H9 (cell line): Measurements from ENCODE around the gene TNKS1BP1. TPM values are rescaled to one million over a fixed set of nuclear protein-coding genes. Genes with fewer than 3 reads are reported as not detected.

ENCODE experiments used
- DNase-seq: peaks from one replicate; pipeline ENCODE4 v3.0.0-alpha.2; 2017
- H2AFZ ChIP-seq: one replicate; pipeline ENCODE4 v1.6.1; 2013; ENCODE audit warnings: mild to moderate bottlenecking, low read length, control low read depth, moderate library complexity
- H2AK5ac ChIP-seq: 2 replicates; pipeline ENCODE4 v1.6.1; 2013; ENCODE audit warnings: low read length, control low read depth, mixed read lengths; ENCODE audit not compliant: insufficient read length
- H2BK120ac ChIP-seq: one replicate; pipeline ENCODE4 v1.6.1; 2013; ENCODE audit warnings: low read depth, mild to moderate bottlenecking, low read length, control low read depth, inconsistent platforms; ENCODE audit not compliant: poor library complexity, severe bottlenecking
- H2BK12ac ChIP-seq: 2 replicates; pipeline ENCODE4 v1.6.1; 2013; ENCODE audit warnings: low read length, control low read depth, mixed read lengths, low read depth; ENCODE audit not compliant: insufficient read length
- H2BK15ac ChIP-seq: 2 replicates; pipeline ENCODE4 v1.6.1; 2013; ENCODE audit warnings: low read depth, low read length, control low read depth
- H2BK20ac ChIP-seq: one replicate; pipeline ENCODE4 v1.6.1; 2013; ENCODE audit warnings: low read depth, mild to moderate bottlenecking, low read length, control low read depth, inconsistent platforms; ENCODE audit not compliant: poor library complexity, severe bottlenecking
- H2BK5ac ChIP-seq: 2 replicates; pipeline ENCODE4 v1.6.1; 2013; ENCODE audit warnings: low read length, control low read depth, mixed read lengths; ENCODE audit not compliant: insufficient read length
- H3K14ac ChIP-seq: 2 replicates; pipeline ENCODE4 v1.6.1; 2013; ENCODE audit warnings: low read length, control low read depth; ENCODE audit not compliant: insufficient read depth
- H3K18ac ChIP-seq: 2 replicates; pipeline ENCODE4 v1.6.1; 2013; ENCODE audit warnings: low read depth, mild to moderate bottlenecking, mixed read lengths, low read length, control low read depth; ENCODE audit not compliant: insufficient read length
- H3K23ac ChIP-seq: 2 replicates; pipeline ENCODE4 v1.6.1; 2013; ENCODE audit warnings: low read length, control low read depth, mixed read lengths, low read depth; ENCODE audit not compliant: insufficient read length
- H3K23me2 ChIP-seq: 2 replicates; pipeline ENCODE4 v1.6.1; 2013; ENCODE audit warnings: low read depth, mild to moderate bottlenecking, mixed read lengths, low read length, control low read depth; ENCODE audit not compliant: insufficient read length, poor library complexity, severe bottlenecking
- H3K27ac ChIP-seq: 2 replicates; pipeline ENCODE4 v1.5.1; 2013; ENCODE audit warnings: low read length, control low read depth, mixed read lengths, low read depth; ENCODE audit not compliant: insufficient read length
- H3K27me3 ChIP-seq: 2 replicates; pipeline ENCODE4 v1.6.1; 2013; ENCODE audit warnings: low read length, control low read depth, inconsistent platforms; ENCODE audit not compliant: insufficient read depth
- H3K4ac ChIP-seq: 2 replicates; pipeline ENCODE4 v1.6.1; 2013; ENCODE audit warnings: low read depth, mild to moderate bottlenecking, control low read depth, inconsistent platforms, low read length, moderate library complexity
- H3K4me1 ChIP-seq: 2 replicates; pipeline ENCODE4 v1.6.1; 2013; ENCODE audit warnings: low read length, control low read depth, inconsistent platforms; ENCODE audit not compliant: insufficient read depth
- H3K4me2 ChIP-seq: 2 replicates; pipeline ENCODE4 v1.6.1; 2013; ENCODE audit warnings: low read length, control low read depth, mixed read lengths; ENCODE audit not compliant: insufficient read length, insufficient read depth
- H3K56ac ChIP-seq: 2 replicates; pipeline ENCODE4 v1.6.1; 2013; ENCODE audit warnings: low read depth, mild to moderate bottlenecking, mixed read lengths, low read length, control low read depth; ENCODE audit not compliant: insufficient read length
- H3K79me1 ChIP-seq: 2 replicates; pipeline ENCODE4 v1.6.1; 2013; ENCODE audit warnings: low read depth, mild to moderate bottlenecking, moderate library complexity, low read length, control low read depth, inconsistent platforms; ENCODE audit not compliant: insufficient read depth, poor library complexity, severe bottlenecking
- H3K79me2 ChIP-seq: 2 replicates; pipeline ENCODE4 v1.6.1; 2013; ENCODE audit warnings: low read length, control low read depth, inconsistent platforms; ENCODE audit not compliant: insufficient read depth
- H3K9ac ChIP-seq: 2 replicates; pipeline ENCODE4 v1.6.1; 2013; ENCODE audit warnings: low read length, control low read depth, mixed read lengths; ENCODE audit not compliant: insufficient read length; ENCODE audit errors: extremely low read depth
- H3K9me3 ChIP-seq: one replicate; pipeline ENCODE4 v1.6.1; 2013; ENCODE audit warnings: low read depth, low read length, inconsistent platforms; ENCODE audit not compliant: control insufficient read depth
- H3T11ph ChIP-seq: one replicate; pipeline ENCODE4 v1.6.1; 2013; ENCODE audit warnings: mild to moderate bottlenecking, low read length, control low read depth, inconsistent platforms
- H4K20me1 ChIP-seq: one replicate; pipeline ENCODE4 v1.6.1; 2013; ENCODE audit not compliant: control insufficient read depth, insufficient read length, insufficient read depth
- H4K5ac ChIP-seq: 2 replicates; pipeline ENCODE4 v1.6.1; 2013; ENCODE audit warnings: low read depth, mild to moderate bottlenecking, mixed read lengths, low read length, control low read depth; ENCODE audit not compliant: insufficient read length
- H4K8ac ChIP-seq: replicated peaks from 2 replicates; pipeline ENCODE4 v1.6.1; 2013; ENCODE audit warnings: low read length, control low read depth, mixed read lengths, low read depth; ENCODE audit not compliant: insufficient read length
- H4K91ac ChIP-seq: 2 replicates; pipeline ENCODE4 v1.6.1; 2013; ENCODE audit warnings: low read depth, mild to moderate bottlenecking, moderate library complexity, mixed read lengths, low read length, control low read depth; ENCODE audit not compliant: insufficient read length
- H3K27ac Mint-ChIP-seq, 3 experiments: 2 replicates in 2 of 3; 3 replicates in 1 of 3; pipeline ENCODE4 v1.8.0; 2020 to 2021; ENCODE audit warnings: mixed read lengths in 3 of 3, mild to moderate bottlenecking in 1 of 3, moderate library complexity in 1 of 3
- H3K27me3 Mint-ChIP-seq: 2 replicates; pipeline ENCODE4 v1.8.0; 2021; ENCODE audit warnings: low read depth, mild to moderate bottlenecking, moderate library complexity, mixed read lengths
- H3K36me3 Mint-ChIP-seq, 3 experiments: 2 replicates in 2 of 3; 3 replicates in 1 of 3; pipeline ENCODE4 v1.8.0; 2020 to 2021; ENCODE audit warnings: low read depth in 3 of 3, mixed read lengths in 3 of 3; ENCODE audit not compliant: insufficient read depth in 1 of 3
- H3K4me1 Mint-ChIP-seq, 2 experiments: 2 replicates each; pipeline ENCODE4 v1.8.0; 2020; ENCODE audit warnings: mixed read lengths in 2 of 2
- H3K4me3 Mint-ChIP-seq, 2 experiments: 2 replicates in 1 of 2; 3 replicates in 1 of 2; pipeline ENCODE4 v1.8.0; 2020 to 2021; ENCODE audit warnings: mild to moderate bottlenecking in 2 of 2, mixed read lengths in 2 of 2, moderate library complexity in 1 of 2
- H3K9me3 Mint-ChIP-seq, 2 experiments: 2 replicates in 1 of 2; 3 replicates in 1 of 2; pipeline ENCODE4 v1.8.0; 2020; ENCODE audit warnings: mild to moderate bottlenecking in 2 of 2, mixed read lengths in 2 of 2, moderate library complexity in 1 of 2
- CTCF ChIP-seq: fragments of 200-600 bp; sonication (generic); conservative IDR thresholded peaks from 3 replicates; pipeline ENCODE4 v1.8.0; 2021; ENCODE audit warnings: antibody characterized with exemption, mild to moderate bottlenecking
- WGBS: extraction: QIAGEN DNeasy Blood & Tissue Kit; methylation state at CpG from one replicate; pipeline ENCODE4 v1.1.7; 2013; ENCODE audit warnings: missing lambda C conversion rate, low lambda C conversion rate, mixed read lengths; ENCODE audit not compliant: insufficient read length; ENCODE audit errors: extremely low coverage; 5-methylcytosine and 5-hydroxymethylcytosine counted together
- total RNA-seq: library from RNA; stranded (reverse); gene quantifications from 2 replicates; pipeline ENCODE4 v1.2.1, GENCODE V29; 2021

TNKS1BP1 gene
- total RNA-seq, 1 experiment from 2014 or later: 130 TPM

GRCh38 chr11:57331720-57332119 lies 7.0 kb upstream of the TNKS1BP1 start:
- H3K9me3 Mint-ChIP-seq: no peaks in the 10 kb centered on the region
- Histone ChIP-seq H3T11ph (no peak overlapping the region), H2BK15ac (no peak overlapping the region), H4K5ac (no peak overlapping the region), H3K23ac (no peak overlapping the region), H4K8ac (no peak overlapping the region), H3K79me1 (peaks cover 7% of the 10 kb centered on the region), H2AFZ (no peak overlapping the region), H3K18ac (no peak overlapping the region), H3K27ac (no peak overlapping the region), H2BK5ac (no peak overlapping the region), H3K9me3 (no peaks in the 10 kb centered on the region), H3K14ac (no peak overlapping the region), H3K4me1 (peaks cover 3% of the 10 kb centered on the region; the same call in 1 of the 2 replicates), H4K91ac (no peak overlapping the region), H2BK120ac (no peak overlapping the region), H2BK12ac (no peak overlapping the region), H3K56ac (no peak overlapping the region), H3K23me2 (peaks cover 6% of the 10 kb centered on the region), H3K27me3 (no peaks in the 10 kb centered on the region), H3K4ac (no peak overlapping the region), H3K4me2 (no peak overlapping the region), H3K9ac (no peak overlapping the region), H2BK20ac (no peak overlapping the region), H3K79me2 (peaks cover 10% of the 10 kb centered on the region; the same call in 1 of the 2 replicates), H4K20me1 (no peaks in the 10 kb centered on the region), H2AK5ac (no peak overlapping the region)
- H3K4me1 Mint-ChIP-seq: peaks cover 22% of the 10 kb centered on the region in 2 experiments
- no peaks in the 10 kb centered on the region for H3K27me3 Mint-ChIP-seq
- no CpG with 5 or more reads among the region's 14 CpGs for WGBS
- H3K4me3 Mint-ChIP-seq: no peak overlapping the region
- H3K36me3 Mint-ChIP-seq: peaks cover 60 to 84% (median 81%) of the 10 kb centered on the region in 3 experiments
- no peak overlapping the region for H3K27ac Mint-ChIP-seq
- DNase-seq: no peak
- TF ChIP-seq CTCF: no peak
